HepG2 (cell line): ENCODE measurements around the gene CDC14A. TPM values are rescaled to one million over a fixed set of nuclear protein-coding genes. Genes with fewer than 3 reads are reported as not detected.

Source experiments
- CREM ChIP-seq, 2 experiments: sonication (generic) in 1 of 2; formaldehyde crosslinking in 1 of 2; IDR thresholded peaks; 2 replicates each; pipeline versions ENCODE4 v1.4.0 to v1.6.1; 2016 to 2020; ENCODE audit warnings: antibody characterized with exemption in 1 of 2, mild to moderate bottlenecking in 1 of 2, missing genetic modification reagents in 1 of 2
- E2F1 ChIP-seq: sonication (generic); formaldehyde crosslinking; IDR thresholded peaks from 2 replicates; pipeline ENCODE4 v1.5.0; 2020; ENCODE audit warnings: missing genetic modification reagents
- GLI4 ChIP-seq: sonication (generic); formaldehyde crosslinking; IDR thresholded peaks from 2 replicates; pipeline ENCODE4 v1.5.1; 2020; ENCODE audit warnings: missing genetic modification reagents, mild to moderate bottlenecking, moderate library complexity, borderline replicate concordance
- KDM1A ChIP-seq: IDR thresholded peaks from 2 replicates; pipeline ENCODE4 v1.6.1; 2016; ENCODE audit warnings: missing compliant biosample characterization
- ONECUT2 ChIP-seq: sonication (generic); formaldehyde crosslinking; IDR thresholded peaks from 2 replicates; pipeline ENCODE4 v1.4.0; 2020; ENCODE audit warnings: missing genetic modification reagents
- PAXIP1 ChIP-seq: sonication (generic); formaldehyde crosslinking; conservative IDR thresholded peaks from 2 replicates; pipeline ENCODE4 v1.4.0; 2020; ENCODE audit warnings: mild to moderate bottlenecking, missing genetic modification reagents, moderate library complexity
- PPARG ChIP-seq: conservative IDR thresholded peaks from 2 replicates; pipeline ENCODE4 v1.6.1; 2016; ENCODE audit warnings: missing biosample characterization, missing genetic modification reagents
- PRMT3 ChIP-seq: sonication (generic); formaldehyde crosslinking; IDR thresholded peaks from 2 replicates; pipeline ENCODE4 v1.8.1; 2022; ENCODE audit warnings: low read depth, mild to moderate bottlenecking, moderate library complexity, missing genetic modification reagents, borderline replicate concordance
- RCOR2 ChIP-seq: IDR thresholded peaks from 2 replicates; pipeline ENCODE4 v1.6.1; 2016; ENCODE audit warnings: missing biosample characterization, missing genetic modification reagents
- RXRB ChIP-seq: IDR thresholded peaks from 2 replicates; pipeline ENCODE4 v1.6.1; 2016; ENCODE audit warnings: borderline replicate concordance, missing genetic modification reagents, missing compliant biosample characterization
- SALL1 ChIP-seq: sonication (generic); formaldehyde crosslinking; IDR thresholded peaks from 2 replicates; pipeline ENCODE4 v1.8.0; 2022; ENCODE audit warnings: mild to moderate bottlenecking, missing genetic modification reagents
- SMAD3 ChIP-seq: sonication (generic); formaldehyde crosslinking; IDR thresholded peaks from 2 replicates; pipeline ENCODE4 v1.4.0; 2020; ENCODE audit warnings: missing genetic modification reagents
- ZKSCAN1 ChIP-seq: fragments of 150-350 bp; IDR thresholded peaks from 2 replicates; pipeline ENCODE4 v1.6.1; 2014; ENCODE audit warnings: low read length
- ZNF121 ChIP-seq: sonication (generic); formaldehyde crosslinking; IDR thresholded peaks from 2 replicates; pipeline ENCODE4 v1.5.0; 2020; ENCODE audit warnings: mild to moderate bottlenecking, missing genetic modification reagents
- ZNF326 ChIP-seq: sonication (generic); formaldehyde crosslinking; IDR thresholded peaks from 2 replicates; pipeline ENCODE4 v1.4.0; 2020; ENCODE audit warnings: missing genetic modification reagents, borderline replicate concordance
- ZNF510 ChIP-seq: sonication (generic); formaldehyde crosslinking; IDR thresholded peaks from 2 replicates; pipeline ENCODE4 v1.4.0; 2020; ENCODE audit warnings: low read depth, mild to moderate bottlenecking, missing genetic modification reagents
- ZNF550 ChIP-seq: sonication (generic); formaldehyde crosslinking; IDR thresholded peaks from 2 replicates; pipeline ENCODE4 v1.4.0; 2020; ENCODE audit warnings: mild to moderate bottlenecking, missing genetic modification reagents, borderline replicate concordance
- ZSCAN29 ChIP-seq: sonication (generic); formaldehyde crosslinking; conservative IDR thresholded peaks from 2 replicates; pipeline ENCODE4 v1.4.0; 2020; ENCODE audit warnings: mild to moderate bottlenecking, missing genetic modification reagents
- polyA plus RNA-seq, 8 experiments: library from polyadenylated mRNA; depleted of rRNA in 3 of 8; stranded (reverse) in 7 of 8; unstranded in 1 of 8; fragments of >200 nt; fragmentation: Illumina TruSeq in 4 of 8; extraction: Trizol in 4 of 8; gene quantifications; 2 replicates each; pipeline versions ENCODE4 v1.2.1 to v1.2.3, GENCODE V29; 2011 to 2016; ENCODE audit warnings: low read depth in 4 of 8, missing spikeins in 1 of 8, mixed read lengths in 1 of 8; ENCODE audit not compliant: insufficient read depth in 1 of 8
- total RNA-seq, 5 experiments: library from RNA; depleted of rRNA; stranded (reverse); fragments of >200 nt; fragmentation: Illumina TruSeq; extraction: Trizol; gene quantifications; 2 replicates each; pipeline ENCODE4 v1.2.3, GENCODE V29; 2016; ENCODE audit warnings: low read depth in 1 of 5

Gene CDC14A
- total and polyA plus RNA-seq, 2 of the 13 experiments (the other 11 are each of a cell fraction or from before 2014, with no cell fraction given) = 2.8 to 4.9 TPM

- no peak for TF ChIP-seq ZNF550 (CRISPR knock-in tag)
- no peak for TF ChIP-seq ZKSCAN1
- 0 out of 2 replicates have a peak, but pooled peaks have one; percentile 23 for TF ChIP-seq RXRB
- TF ChIP-seq PPARG (CRISPR knock-in tag) = peak; percentile 53; the same call in 1 of the 2 replicates
- peak; percentile 23; the same call in 1 of the 2 replicates for TF ChIP-seq SALL1 (CRISPR knock-in tag)
- no peak for TF ChIP-seq ZNF510 (CRISPR knock-in tag)
- peak; percentile 17; the same call in 1 of the 2 replicates for TF ChIP-seq ONECUT2 (CRISPR knock-in tag)
- TF ChIP-seq SMAD3 (CRISPR knock-in tag) = no peak
- no peak for TF ChIP-seq PRMT3 (CRISPR knock-in tag)
- no peak for TF ChIP-seq ZSCAN29 (CRISPR knock-in tag)
- TF ChIP-seq CREM (IDR thresholded peaks at IDR 0.05) = peak; percentile 35; the same call in 1 of the 2 replicates
- TF ChIP-seq CREM (CRISPR knock-in tag; IDR thresholded peaks at IDR 0.05) = no peak
- TF ChIP-seq PAXIP1 (CRISPR knock-in tag) = peak; percentile 68
- no peak for TF ChIP-seq GLI4 (CRISPR knock-in tag)
- peak; percentile 42; the same call in 1 of the 2 replicates for TF ChIP-seq RCOR2 (CRISPR knock-in tag)
- TF ChIP-seq KDM1A (CRISPR knock-in tag) = no peak
- TF ChIP-seq ZNF326 (CRISPR knock-in tag) = no peak
- TF ChIP-seq E2F1 = no peak
- TF ChIP-seq ZNF121 (CRISPR knock-in tag) = no peak
Observed at GRCh38 chr1:100494393-100495084, 142.2 kb downstream of the CDC14A start (continued).
